ENCODE data around the gene FOXF1. TPM values are rescaled to one million over a fixed set of nuclear protein-coding genes. Genes with fewer than 3 reads are reported as not detected.

Gene FOXF1
- total RNA-seq, 1 experiment from 2014 or later, result not detected

GRCh38 chr16:86478779-86479178 is 31.5 kb upstream of the FOXF1 start:
- H3K27ac Mint-ChIP-seq (ENCODE audit: unreplicated experiment), result no peak overlapping the region
- CTCF ChIA-PET, result no interaction called here
- H3K4me1 Mint-ChIP-seq (ENCODE audit: low read depth, unreplicated experiment), result no peaks in the 10 kb centered on the region
- BruUV-seq (replicated peaks), result no TSS peak
- no peak for DNase-seq
- intact Hi-C loops (cut with micrococcal nuclease; ENCODE audit: unreplicated experiment), result no loop called here
- H3K27me3 Mint-ChIP-seq (ENCODE audit: unreplicated experiment), result peaks cover 100% of the 10 kb centered on the region
- H3K4me3 Mint-ChIP-seq (ENCODE audit: low read depth, unreplicated experiment), result no peak overlapping the region
- TF ChIP-seq, protein P1, sequence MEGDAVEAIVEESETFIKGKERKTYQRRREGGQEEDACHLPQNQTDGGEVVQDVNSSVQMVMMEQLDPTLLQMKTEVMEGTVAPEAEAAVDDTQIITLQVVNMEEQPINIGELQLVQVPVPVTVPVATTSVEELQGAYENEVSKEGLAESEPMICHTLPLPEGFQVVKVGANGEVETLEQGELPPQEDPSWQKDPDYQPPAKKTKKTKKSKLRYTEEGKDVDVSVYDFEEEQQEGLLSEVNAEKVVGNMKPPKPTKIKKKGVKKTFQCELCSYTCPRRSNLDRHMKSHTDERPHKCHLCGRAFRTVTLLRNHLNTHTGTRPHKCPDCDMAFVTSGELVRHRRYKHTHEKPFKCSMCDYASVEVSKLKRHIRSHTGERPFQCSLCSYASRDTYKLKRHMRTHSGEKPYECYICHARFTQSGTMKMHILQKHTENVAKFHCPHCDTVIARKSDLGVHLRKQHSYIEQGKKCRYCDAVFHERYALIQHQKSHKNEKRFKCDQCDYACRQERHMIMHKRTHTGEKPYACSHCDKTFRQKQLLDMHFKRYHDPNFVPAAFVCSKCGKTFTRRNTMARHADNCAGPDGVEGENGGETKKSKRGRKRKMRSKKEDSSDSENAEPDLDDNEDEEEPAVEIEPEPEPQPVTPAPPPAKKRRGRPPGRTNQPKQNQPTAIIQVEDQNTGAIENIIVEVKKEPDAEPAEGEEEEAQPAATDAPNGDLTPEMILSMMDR (IDR thresholded peaks at IDR 0.05; ENCODE audit: unreplicated experiment), result no peak
- no peaks in the 10 kb centered on the region for H3K36me3 Mint-ChIP-seq (ENCODE audit: insufficient read depth, unreplicated experiment)
- no peaks in the 10 kb centered on the region for H3K9me3 Mint-ChIP-seq (ENCODE audit: low read depth, unreplicated experiment)

DNA sequence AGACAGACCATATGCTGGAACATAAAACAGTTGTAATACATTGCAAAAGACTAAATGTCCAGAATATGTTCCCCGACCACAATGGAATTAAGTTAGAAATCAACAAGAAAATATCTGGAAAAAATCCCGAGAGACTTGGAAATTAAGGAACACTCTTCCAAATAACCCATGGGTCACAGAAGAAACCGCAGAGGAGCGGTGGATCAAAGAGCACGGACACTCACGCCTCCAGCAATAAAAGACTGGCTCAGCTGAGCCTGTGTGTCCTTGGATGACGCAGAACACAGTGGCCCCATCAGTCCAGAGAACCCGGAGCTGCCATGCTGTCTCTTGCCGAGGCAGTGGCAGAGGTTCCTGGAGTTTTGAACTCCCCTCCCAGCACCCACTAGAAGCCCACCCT is 30.9 kb upstream of the FOXF1 start:
- H3K4me3 Mint-ChIP-seq (ENCODE audit: low read depth, unreplicated experiment), result no peak overlapping the region
- intact Hi-C loops (cut with micrococcal nuclease; ENCODE audit: unreplicated experiment), result no loop called here
- H3K4me1 Mint-ChIP-seq (ENCODE audit: low read depth, unreplicated experiment), result no peaks in the 10 kb centered on the region
- H3K27me3 Mint-ChIP-seq (ENCODE audit: unreplicated experiment), result peaks cover 100% of the 10 kb centered on the region
- BruUV-seq (replicated peaks), result no TSS peak
- H3K9me3 Mint-ChIP-seq (ENCODE audit: low read depth, unreplicated experiment), result peaks cover 2% of the 10 kb centered on the region
- TF ChIP-seq, protein P1 (IDR thresholded peaks at IDR 0.05; ENCODE audit: unreplicated experiment), result no peak
- CTCF ChIA-PET, result no interaction called here
- H3K27ac Mint-ChIP-seq (ENCODE audit: unreplicated experiment), result no peak overlapping the region
- H3K36me3 Mint-ChIP-seq (ENCODE audit: insufficient read depth, unreplicated experiment), result no peaks in the 10 kb centered on the region
- DNase-seq, result no peak

DNA sequence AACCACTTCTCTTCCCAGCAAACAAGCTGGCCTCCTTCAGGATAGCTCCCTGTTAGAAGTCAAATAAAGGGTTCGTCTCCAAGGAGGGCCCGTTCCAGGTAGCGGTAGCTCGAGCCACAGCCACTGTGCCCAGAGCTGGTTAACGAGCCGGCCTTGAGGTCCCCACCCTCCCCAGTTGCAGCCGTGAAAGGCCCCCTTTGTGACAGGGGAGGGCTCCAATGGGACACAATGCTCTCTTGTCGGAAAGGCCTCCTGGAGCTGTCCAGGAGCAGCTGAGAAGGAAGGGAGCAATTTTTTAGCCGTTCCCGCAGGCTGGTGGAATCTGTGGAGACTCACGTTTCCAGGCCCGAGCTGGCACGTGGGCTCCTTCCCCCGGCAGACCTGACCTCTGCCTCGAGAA is 29.9 kb upstream of the FOXF1 start:
- no peaks in the 10 kb centered on the region for H3K4me1 Mint-ChIP-seq (ENCODE audit: low read depth, unreplicated experiment)
- H3K4me3 Mint-ChIP-seq (ENCODE audit: low read depth, unreplicated experiment), result no peak overlapping the region
- H3K36me3 Mint-ChIP-seq (ENCODE audit: insufficient read depth, unreplicated experiment), result no peaks in the 10 kb centered on the region
- CTCF ChIA-PET, result no interaction called here
- BruUV-seq (replicated peaks), result no TSS peak
- TF ChIP-seq, protein P1 (IDR thresholded peaks at IDR 0.05; ENCODE audit: unreplicated experiment), result no peak
- H3K27ac Mint-ChIP-seq (ENCODE audit: unreplicated experiment), result no peak overlapping the region
- peaks cover 100% of the 10 kb centered on the region for H3K27me3 Mint-ChIP-seq (ENCODE audit: unreplicated experiment)
- H3K9me3 Mint-ChIP-seq (ENCODE audit: low read depth, unreplicated experiment), result peaks cover 2% of the 10 kb centered on the region
- intact Hi-C loops (cut with micrococcal nuclease; ENCODE audit: unreplicated experiment), result no loop called here
- DNase-seq, result no peak

DNA sequence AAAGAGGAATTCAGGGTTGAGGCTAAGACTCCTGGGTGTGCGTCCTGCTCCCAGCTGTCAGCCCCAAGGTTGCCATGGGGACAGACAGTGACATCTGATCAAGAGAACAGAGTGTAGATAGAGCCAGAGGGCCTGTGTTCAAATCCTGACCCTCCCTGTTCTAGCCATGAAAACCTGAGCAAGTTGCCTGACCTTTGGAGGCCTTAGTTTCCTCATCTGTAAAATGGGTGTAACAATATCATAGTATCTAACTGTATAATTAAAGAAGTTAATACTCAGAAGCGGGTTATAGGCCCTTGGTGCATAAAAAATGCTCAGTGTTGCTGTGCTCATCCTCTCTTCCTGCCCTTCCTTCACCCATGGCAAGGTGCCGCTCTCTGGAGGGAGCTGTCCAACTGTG is 28.7 kb upstream of the FOXF1 start:
- Mint-ChIP-seq H3K36me3 (ENCODE audit: insufficient read depth, unreplicated experiment) (no peaks in the 10 kb centered on the region), H3K4me1 (ENCODE audit: low read depth, unreplicated experiment) (no peaks in the 10 kb centered on the region), H3K27ac (ENCODE audit: unreplicated experiment) (no peak overlapping the region), H3K9me3 (ENCODE audit: low read depth, unreplicated experiment) (peaks cover 2% of the 10 kb centered on the region), H3K27me3 (ENCODE audit: unreplicated experiment) (peaks cover 100% of the 10 kb centered on the region), H3K4me3 (ENCODE audit: low read depth, unreplicated experiment) (no peak overlapping the region)
- intact Hi-C loops (cut with micrococcal nuclease; ENCODE audit: unreplicated experiment), result no loop called here
- TF ChIP-seq, protein P1 (IDR thresholded peaks at IDR 0.05; ENCODE audit: unreplicated experiment), result no peak
- BruUV-seq (replicated peaks), result no TSS peak
- CTCF ChIA-PET, result interaction anchor here (0.6 kb wide), 1 partner anchor 65 kb away, joined by 3 read pairs; no protein-coding TSS in a partner anchor
- DNase-seq, result no peak
